Measurements from ENCODE around the gene MS4A3.
"Not testable (repeated sequence)": the region's sequence is repeated elsewhere in the genome, so short reads cannot be mapped to it uniquely, and the experiment has no call there.

MS4A3 gene

GRCh38 chr11:60077981-60078380 is 21.5 kb downstream of the MS4A3 start:
- ATAC-seq: no peak
- H3K9me3 Mint-ChIP-seq: peaks cover 12% of the 10 kb centered on the region
- H3K36me3 Mint-ChIP-seq: no peaks in the 10 kb centered on the region
- no peaks in the 10 kb centered on the region for H3K4me1 Mint-ChIP-seq
- no peak overlapping the region for H3K27ac Mint-ChIP-seq
- peaks cover 18% of the 10 kb centered on the region for H3K27me3 Mint-ChIP-seq
- H3K4me3 Mint-ChIP-seq: no peak overlapping the region

DNA sequence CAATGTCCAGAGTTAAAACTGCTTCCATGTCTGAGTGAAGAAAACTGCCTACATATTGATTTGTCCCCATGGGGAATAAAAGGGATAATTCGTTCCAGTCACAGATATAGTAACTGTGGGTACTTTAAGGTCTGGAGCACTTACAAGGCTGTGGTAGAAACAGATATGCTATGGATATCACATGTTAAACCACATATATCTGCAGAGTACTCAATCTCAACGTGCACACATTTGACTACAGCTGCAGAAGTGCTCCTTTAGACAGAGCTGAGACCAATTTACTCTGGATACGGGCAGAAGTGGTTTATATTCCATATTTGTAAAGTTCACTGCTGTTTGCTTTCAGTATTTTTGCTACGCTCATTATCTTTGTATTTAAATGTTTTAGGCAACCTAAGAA is 22.3 kb downstream of the MS4A3 start:
- H3K4me1 Mint-ChIP-seq: no peaks in the 10 kb centered on the region
- peaks cover 15% of the 10 kb centered on the region for H3K27me3 Mint-ChIP-seq
- no peak overlapping the region for H3K4me3 Mint-ChIP-seq
- H3K27ac Mint-ChIP-seq: no peak overlapping the region
- no peaks in the 10 kb centered on the region for H3K36me3 Mint-ChIP-seq
- peaks cover 10% of the 10 kb centered on the region for H3K9me3 Mint-ChIP-seq
- ATAC-seq: no peak

- H3K36me3 Mint-ChIP-seq: no peaks in the 10 kb centered on the region
- ATAC-seq: no peak
- no peak overlapping the region for H3K27ac Mint-ChIP-seq
- H3K4me1 Mint-ChIP-seq: no peaks in the 10 kb centered on the region
- H3K4me3 Mint-ChIP-seq: no peak overlapping the region
- H3K9me3 Mint-ChIP-seq: peaks cover 10% of the 10 kb centered on the region
- peaks cover 10% of the 10 kb centered on the region for H3K27me3 Mint-ChIP-seq
Observed at GRCh38 chr11:60080535-60080934, 24.1 kb downstream of the MS4A3 start.

DNA sequence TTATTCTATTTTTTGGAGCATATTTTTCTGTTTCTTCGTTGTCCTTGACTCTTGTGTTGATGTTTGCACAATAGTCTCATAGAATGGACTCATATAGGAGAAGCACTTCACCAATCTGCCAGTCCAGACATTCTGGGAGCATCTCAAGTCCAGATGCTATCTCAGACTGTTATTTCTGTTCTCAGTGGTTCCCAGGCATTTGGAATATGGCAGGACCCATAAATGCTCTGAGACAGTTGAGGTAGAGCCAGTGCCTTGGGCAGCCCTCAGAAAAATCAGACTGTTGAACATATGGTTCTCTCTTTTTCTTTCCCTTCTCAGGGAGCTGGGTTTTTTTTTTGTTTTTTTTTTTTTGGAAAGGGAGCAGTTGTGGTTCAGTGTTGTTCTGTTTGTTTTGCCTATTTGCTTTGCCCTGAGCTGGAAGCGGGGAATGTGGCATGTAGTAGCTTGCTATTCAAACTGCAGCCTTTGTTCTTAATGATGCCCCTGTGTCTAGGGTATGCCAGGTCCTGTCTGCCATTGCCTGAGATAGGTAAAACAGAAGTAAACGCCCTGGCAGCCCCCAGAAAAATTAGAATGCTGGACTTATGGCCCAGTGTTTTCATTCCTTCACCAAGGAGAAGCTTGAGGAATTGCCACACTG is 28.3 kb downstream of the MS4A3 start:
- Mint-ChIP-seq H3K36me3 (no peaks in the 10 kb centered on the region), H3K27ac (no peak overlapping the region), H3K27me3 (peaks cover 31% of the 10 kb centered on the region), H3K4me1 (no peaks in the 10 kb centered on the region), H3K9me3 (peaks cover 2% of the 10 kb centered on the region), H3K4me3 (no peak overlapping the region)
- ATAC-seq: no peak

- Mint-ChIP-seq H3K4me3 (no peak overlapping the region), H3K9me3 (no peaks in the 10 kb centered on the region), H3K4me1 (no peaks in the 10 kb centered on the region), H3K36me3 (no peaks in the 10 kb centered on the region), H3K27ac (no peak overlapping the region), H3K27me3 (peaks cover 31% of the 10 kb centered on the region)
- ATAC-seq: no peak
Observed at GRCh38 chr11:60085909-60086308, 29.4 kb downstream of the MS4A3 start.

- no peak for ATAC-seq
- Mint-ChIP-seq H3K9me3 (no peaks in the 10 kb centered on the region), H3K4me1 (no peaks in the 10 kb centered on the region), H3K36me3 (no peaks in the 10 kb centered on the region), H3K4me3 (no peak overlapping the region), H3K27ac (no peak overlapping the region), H3K27me3 (peaks cover 31% of the 10 kb centered on the region)
Observed at GRCh38 chr11:60087239-60087638, 30.8 kb downstream of the MS4A3 start.

GRCh38 chr11:60088364-60088763 is 31.9 kb downstream of the MS4A3 start, which contains the start of gene MS4A2:
TSS of gene MS4A2 (plus strand) at chr11:60088664. CDS start at chr11:60088766, 102 bp downstream.
- no peak within 1 kb of the TSS for H3K4me3 Mint-ChIP-seq
- no peak for ATAC-seq
- no peak within 1 kb of the TSS for H3K27ac Mint-ChIP-seq
- peaks cover 37% of the 10 kb centered on the region for H3K27me3 Mint-ChIP-seq
- no peaks in the 10 kb centered on the region for H3K9me3 Mint-ChIP-seq
- no peaks in the 10 kb centered on the region for H3K4me1 Mint-ChIP-seq
- no peaks in the 10 kb centered on the region for H3K36me3 Mint-ChIP-seq

- no peak for ATAC-seq
- Mint-ChIP-seq H3K27me3 (peaks cover 40% of the 10 kb centered on the region), H3K9me3 (no peaks in the 10 kb centered on the region), H3K4me3 (no peak overlapping the region), H3K4me1 (no peaks in the 10 kb centered on the region), H3K27ac (no peak overlapping the region), H3K36me3 (no peaks in the 10 kb centered on the region)
Observed at GRCh38 chr11:60095477-60096120, 39.1 kb downstream of the MS4A3 start.

DNA sequence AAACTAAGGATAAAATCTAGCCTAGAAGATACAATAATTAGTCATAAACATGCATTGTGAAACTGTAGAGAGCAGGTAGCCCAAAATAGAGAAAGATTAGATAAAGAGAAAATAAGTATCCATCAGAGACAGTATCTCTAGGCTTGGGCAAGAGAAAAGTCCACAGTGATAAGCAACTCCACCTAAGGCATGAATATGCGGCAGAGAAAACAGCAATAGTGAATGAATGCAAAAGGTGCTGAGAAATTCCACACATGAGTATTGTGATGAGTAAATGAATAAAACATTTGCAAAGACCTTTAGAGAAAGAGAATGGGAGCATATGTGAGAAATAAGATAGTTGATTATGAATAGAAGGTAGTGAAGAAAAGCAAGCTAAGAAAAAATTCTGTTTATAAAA is 40.7 kb downstream of the MS4A3 start:
- Mint-ChIP-seq H3K36me3 (no peaks in the 10 kb centered on the region), H3K9me3 (no peaks in the 10 kb centered on the region), H3K4me1 (no peaks in the 10 kb centered on the region), H3K27ac (no peak overlapping the region), H3K27me3 (peaks cover 40% of the 10 kb centered on the region), H3K4me3 (no peak overlapping the region)
- no peak for ATAC-seq

GRCh38 chr11:60098508-60098907 is 42.0 kb downstream of the MS4A3 start:
- Mint-ChIP-seq H3K4me1 (no peaks in the 10 kb centered on the region), H3K9me3 (no peaks in the 10 kb centered on the region), H3K27ac (no peak overlapping the region), H3K36me3 (no peaks in the 10 kb centered on the region), H3K27me3 (peaks cover 33% of the 10 kb centered on the region), H3K4me3 (no peak overlapping the region)
- no peak for ATAC-seq

GRCh38 chr11:60100516-60100915 is 44.1 kb downstream of the MS4A3 start:
- peaks cover 19% of the 10 kb centered on the region for H3K27me3 Mint-ChIP-seq
- no peak overlapping the region for H3K4me3 Mint-ChIP-seq
- no peaks in the 10 kb centered on the region for H3K36me3 Mint-ChIP-seq
- no peaks in the 10 kb centered on the region for H3K4me1 Mint-ChIP-seq
- H3K9me3 Mint-ChIP-seq: no peaks in the 10 kb centered on the region
- ATAC-seq: no peak
- no peak overlapping the region for H3K27ac Mint-ChIP-seq

GRCh38 chr11:60101368-60101767 is 44.9 kb downstream of the MS4A3 start:
- not testable (repeated sequence) for H3K36me3 Mint-ChIP-seq, H3K27ac Mint-ChIP-seq, H3K9me3 Mint-ChIP-seq, H3K4me1 Mint-ChIP-seq, ATAC-seq, H3K4me3 Mint-ChIP-seq
- H3K27me3 Mint-ChIP-seq: peaks cover 10% of the 10 kb centered on the region

GRCh38 chr11:60104471-60105115 is 48.1 kb downstream of the MS4A3 start:
- not testable (repeated sequence) for H3K36me3 Mint-ChIP-seq, H3K27me3 Mint-ChIP-seq, H3K9me3 Mint-ChIP-seq, H3K4me3 Mint-ChIP-seq, H3K4me1 Mint-ChIP-seq, H3K27ac Mint-ChIP-seq, ATAC-seq

DNA sequence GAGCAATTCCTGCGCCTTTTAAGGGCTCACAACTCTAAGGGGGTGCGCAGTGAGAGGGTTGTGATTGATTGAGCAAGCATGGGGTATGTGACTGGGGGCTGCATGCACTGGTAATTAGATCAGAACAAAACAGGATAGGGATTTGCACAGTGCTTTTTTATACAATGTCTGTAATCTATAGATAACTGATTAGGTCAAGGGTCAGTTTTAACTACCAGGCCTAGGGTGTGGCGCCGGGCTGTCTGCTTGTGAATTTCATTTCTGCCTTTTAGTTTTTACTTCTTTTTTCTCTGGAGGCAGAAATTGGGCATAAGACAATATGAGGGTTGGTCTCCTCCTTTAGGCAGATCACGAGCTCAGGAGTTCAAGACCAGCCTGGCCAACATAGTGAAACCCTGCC is 52.2 kb downstream of the MS4A3 start:
- not testable (repeated sequence) for H3K27ac Mint-ChIP-seq, H3K4me3 Mint-ChIP-seq, H3K27me3 Mint-ChIP-seq, H3K4me1 Mint-ChIP-seq, ATAC-seq, H3K36me3 Mint-ChIP-seq, H3K9me3 Mint-ChIP-seq

GRCh38 chr11:60111793-60112192 is 55.3 kb downstream of the MS4A3 start:
- Mint-ChIP-seq H3K9me3 (no peaks in the 10 kb centered on the region), H3K4me1 (no peaks in the 10 kb centered on the region), H3K36me3 (no peaks in the 10 kb centered on the region), H3K4me3 (no peak overlapping the region), H3K27ac (no peak overlapping the region), H3K27me3 (peaks cover 14% of the 10 kb centered on the region)
- no peak for ATAC-seq
